Neuron (in vitro differentiated cells): ENCODE measurements around the gene GJB2.
"Not testable (repeated sequence)": the region's sequence is repeated elsewhere in the genome, so short reads cannot be mapped to it uniquely, and the experiment has no call there.

ENCODE experiments used
- H2AFZ ChIP-seq: one replicate; pipeline ENCODE4 v1.6.1; 2013; ENCODE audit warnings: low read depth, mild to moderate bottlenecking, inconsistent platforms, low read length, moderate library complexity
- H3K27me3 ChIP-seq: one replicate; pipeline ENCODE4 v1.6.1; 2013; ENCODE audit warnings: low read length; ENCODE audit not compliant: insufficient read depth
- H3K36me3 ChIP-seq: one replicate; pipeline ENCODE4 v1.6.1; 2013; ENCODE audit warnings: low read length; ENCODE audit not compliant: insufficient read depth
- H3K4me1 ChIP-seq: one replicate; pipeline ENCODE4 v1.6.1; 2013; ENCODE audit warnings: low read length; ENCODE audit not compliant: insufficient read depth
- H3K4me3 ChIP-seq: 2 replicates; pipeline ENCODE4 v1.5.1; 2013; ENCODE audit warnings: mild to moderate bottlenecking, low read length, moderate library complexity
- H3K9me3 ChIP-seq: one replicate; pipeline ENCODE4 v1.6.1; 2013; ENCODE audit warnings: low read length

The GJB2 gene

GRCh38 chr13:20171364-20171763 is 21.4 kb downstream of the GJB2 start:
- Histone ChIP-seq H2AFZ (no peak overlapping the region), H3K4me1 (peaks cover 8% of the 10 kb centered on the region), H3K36me3 (no peaks in the 10 kb centered on the region), H3K4me3 (no peak overlapping the region), H3K9me3 (no peaks in the 10 kb centered on the region), H3K27me3 (peaks cover 51% of the 10 kb centered on the region)

- H3K4me1 ChIP-seq = peaks cover 8% of the 10 kb centered on the region
- no peak overlapping the region for H3K4me3 ChIP-seq
- no peak overlapping the region for H2AFZ ChIP-seq
- no peaks in the 10 kb centered on the region for H3K9me3 ChIP-seq
- no peaks in the 10 kb centered on the region for H3K36me3 ChIP-seq
- peaks cover 49% of the 10 kb centered on the region for H3K27me3 ChIP-seq
These were observed 21.8 kb downstream of the GJB2 start for GRCh38 chr13:20170921-20171320.

- H3K27me3 ChIP-seq = peaks cover 30% of the 10 kb centered on the region
- H3K4me1 ChIP-seq = no peaks in the 10 kb centered on the region
- H2AFZ ChIP-seq = no peak overlapping the region
- no peaks in the 10 kb centered on the region for H3K36me3 ChIP-seq
- H3K4me3 ChIP-seq = no peak overlapping the region
- no peaks in the 10 kb centered on the region for H3K9me3 ChIP-seq
These were observed 24.3 kb downstream of the GJB2 start for GRCh38 chr13:20168396-20168795.

DNA sequence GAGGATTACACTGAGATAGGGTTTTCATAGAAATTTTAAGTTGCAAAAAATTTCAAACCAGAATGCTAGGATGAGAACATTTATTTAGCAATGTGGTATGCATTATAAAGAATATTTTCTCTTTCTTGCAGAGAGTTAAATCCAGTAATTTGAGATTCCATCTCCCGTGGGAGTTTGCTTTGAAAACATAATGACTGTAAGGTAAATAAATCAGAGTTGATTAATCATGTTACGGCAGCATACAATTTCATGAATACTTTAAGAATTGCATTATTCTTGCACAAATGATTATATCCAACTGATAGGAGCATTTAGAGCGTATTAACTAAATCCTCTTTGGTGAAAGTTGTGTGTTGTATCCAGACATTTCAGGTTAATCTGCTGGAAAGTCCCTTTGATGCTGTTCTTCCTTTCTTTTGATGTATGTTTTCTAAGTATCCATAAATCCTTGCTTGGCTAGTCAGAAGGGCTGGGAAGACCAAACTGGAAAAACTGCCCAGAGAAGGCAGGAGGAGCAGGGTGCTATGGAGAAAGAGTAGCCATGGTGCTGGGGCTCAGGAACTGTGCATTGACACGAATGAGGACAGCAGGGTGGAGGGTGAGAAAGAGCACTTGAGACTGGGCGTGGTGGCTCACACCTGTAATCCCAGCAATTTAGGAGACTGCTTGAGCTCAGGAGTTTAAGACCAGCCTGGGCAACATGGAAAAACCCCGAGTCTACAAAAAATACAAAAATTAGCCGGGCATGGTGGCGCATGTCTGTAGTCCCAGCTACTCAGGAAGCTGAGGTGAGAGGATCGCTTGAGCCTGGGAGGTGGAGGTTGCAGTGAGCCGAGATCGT is 27.1 kb downstream of the GJB2 start:
- H3K4me1 ChIP-seq = no peaks in the 10 kb centered on the region
- H3K9me3 ChIP-seq = peaks cover 5% of the 10 kb centered on the region
- H2AFZ ChIP-seq = no peak overlapping the region
- H3K36me3 ChIP-seq = no peaks in the 10 kb centered on the region
- peaks cover 48% of the 10 kb centered on the region for H3K27me3 ChIP-seq
- H3K4me3 ChIP-seq = no peak overlapping the region

GRCh38 chr13:20161951-20162300 is 30.8 kb downstream of the GJB2 start:
- peaks cover 8% of the 10 kb centered on the region for H3K4me1 ChIP-seq
- H3K9me3 ChIP-seq = peaks cover 5% of the 10 kb centered on the region
- no peaks in the 10 kb centered on the region for H3K36me3 ChIP-seq
- H3K27me3 ChIP-seq = peaks cover 62% of the 10 kb centered on the region
- H3K4me3 ChIP-seq = no peak overlapping the region
- peak overlapping the region; percentile 91 for H2AFZ ChIP-seq

DNA sequence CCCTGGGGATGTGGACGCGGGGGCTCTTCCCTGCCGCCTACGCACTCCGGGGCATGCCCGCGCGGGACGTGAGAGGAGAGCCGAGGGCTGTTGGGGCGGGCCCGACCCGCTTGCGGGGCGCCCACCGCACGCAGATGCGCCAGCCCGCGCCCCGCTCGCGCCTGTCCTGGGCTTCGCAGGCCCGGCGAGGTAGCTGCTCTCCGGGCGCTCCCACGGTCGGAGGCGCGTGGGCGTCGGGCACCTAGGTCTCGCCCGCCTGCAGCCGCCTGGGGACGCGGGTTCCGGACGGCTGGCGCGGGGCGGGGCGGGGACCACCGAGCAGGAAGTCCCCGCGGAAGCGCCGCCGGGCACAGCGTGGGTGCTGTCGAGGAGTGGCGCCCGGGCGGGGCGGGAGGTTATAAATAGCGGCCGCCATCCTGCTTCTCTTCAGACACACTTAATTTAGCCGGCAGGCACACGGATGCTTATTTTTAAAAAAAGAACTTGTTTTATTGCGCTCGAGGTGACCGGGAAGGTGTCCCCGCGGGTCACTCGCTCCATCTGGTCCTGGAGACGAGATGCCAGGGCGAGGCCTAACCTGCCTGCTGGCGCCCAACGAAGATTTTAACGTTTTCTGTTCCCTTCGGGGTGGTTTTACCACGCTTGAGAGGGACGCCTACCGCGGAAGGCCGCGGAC is 31.3 kb downstream of the GJB2 start:
- H2AFZ ChIP-seq = peak overlapping the region; percentile 91
- H3K27me3 ChIP-seq = peaks cover 61% of the 10 kb centered on the region
- H3K4me1 ChIP-seq = peaks cover 8% of the 10 kb centered on the region
- H3K4me3 ChIP-seq = peak overlapping the region; percentile 33
- no peaks in the 10 kb centered on the region for H3K36me3 ChIP-seq
- peaks cover 5% of the 10 kb centered on the region for H3K9me3 ChIP-seq

- H3K36me3 ChIP-seq = no peaks in the 10 kb centered on the region
- H3K27me3 ChIP-seq = peaks cover 57% of the 10 kb centered on the region
- peaks cover 8% of the 10 kb centered on the region for H3K4me1 ChIP-seq
- H3K4me3 ChIP-seq = peak within 1 kb of the TSS; percentile 33
- peaks cover 5% of the 10 kb centered on the region for H3K9me3 ChIP-seq
- H2AFZ ChIP-seq = peak within 1 kb of the TSS; percentile 91
These were observed 32.1 kb downstream of the GJB2 start, which contains the start of gene GJA3 for GRCh38 chr13:20160306-20161274. TSS of gene GJA3 (minus strand) at chr13:20161052. CDS start at chr13:20143288, 17,764 bp downstream.

- Histone ChIP-seq H3K27me3 (peaks cover 55% of the 10 kb centered on the region), H2AFZ (peak overlapping the region; percentile 91), H3K4me3 (peak overlapping the region; percentile 33), H3K36me3 (no peaks in the 10 kb centered on the region), H3K9me3 (peaks cover 5% of the 10 kb centered on the region), H3K4me1 (peaks cover 8% of the 10 kb centered on the region)
These were observed 33.0 kb downstream of the GJB2 start for GRCh38 chr13:20159646-20160305.

DNA sequence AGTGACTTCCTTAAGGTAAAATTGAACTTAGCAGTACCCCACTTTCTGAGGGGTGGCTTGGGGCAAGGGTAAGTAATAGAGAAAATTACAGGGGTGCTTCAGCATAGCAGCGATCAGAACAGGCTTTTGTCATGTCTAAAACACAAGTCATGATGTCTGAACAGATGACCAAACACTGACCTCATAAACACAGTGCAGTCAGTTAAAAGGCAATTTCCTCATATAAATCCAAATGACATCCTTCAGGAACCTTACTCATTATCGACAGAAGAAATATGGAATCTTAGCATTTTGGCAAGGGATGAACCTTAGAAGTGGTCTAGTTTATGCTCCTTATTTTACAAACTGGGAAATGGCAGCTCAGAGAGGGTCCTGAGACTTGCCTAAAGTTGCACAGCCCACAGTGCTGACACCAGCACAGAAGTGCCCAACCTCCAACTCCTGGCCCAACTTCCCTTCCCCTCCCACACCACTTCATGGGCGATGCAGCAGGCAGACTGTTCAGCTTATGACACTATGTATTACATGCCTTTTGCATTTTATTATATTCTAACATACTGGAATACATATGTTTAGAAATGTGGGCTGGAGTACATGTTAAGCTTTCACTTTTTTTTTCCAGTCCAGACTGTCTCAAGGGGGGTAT is 35.5 kb downstream of the GJB2 start:
- peaks cover 8% of the 10 kb centered on the region for H3K4me1 ChIP-seq
- H3K27me3 ChIP-seq = peaks cover 50% of the 10 kb centered on the region

DNA sequence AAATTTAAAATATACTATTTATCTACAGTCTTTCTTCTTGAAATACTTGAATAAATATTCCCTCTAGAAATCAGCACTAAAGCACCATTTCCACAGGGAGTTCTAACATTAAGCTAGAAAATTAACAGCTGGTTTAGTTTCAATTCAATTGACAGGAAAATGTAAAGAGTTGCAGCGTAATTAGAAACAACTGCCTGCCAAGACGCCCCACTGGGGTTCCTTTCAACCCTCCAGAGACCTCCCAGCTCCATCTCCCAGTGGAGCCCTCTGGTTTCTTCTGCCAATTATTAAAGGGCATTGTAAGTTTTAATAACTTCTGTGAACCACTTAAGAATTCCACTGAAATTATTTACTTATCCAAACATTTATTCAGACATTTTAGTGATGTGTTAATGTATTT is 36.0 kb downstream of the GJB2 start:
- Histone ChIP-seq H3K4me3 (no peak overlapping the region), H2AFZ (no peak overlapping the region), H3K4me1 (peaks cover 8% of the 10 kb centered on the region), H3K27me3 (peaks cover 44% of the 10 kb centered on the region), H3K9me3 (no peaks in the 10 kb centered on the region), H3K36me3 (no peaks in the 10 kb centered on the region)

More for the DNA sequence above, 35.5 kb downstream of the GJB2 start:
- peaks cover 2% of the 10 kb centered on the region for H3K9me3 ChIP-seq
- H3K36me3 ChIP-seq = no peaks in the 10 kb centered on the region
- no peak overlapping the region for H3K4me3 ChIP-seq
- no peak overlapping the region for H2AFZ ChIP-seq

- H3K9me3 ChIP-seq, H3K36me3 ChIP-seq, H3K4me3 ChIP-seq, H2AFZ ChIP-seq, H3K4me1 ChIP-seq: not testable (repeated sequence)
- peaks cover 24% of the 10 kb centered on the region for H3K27me3 ChIP-seq
These were observed 39.4 kb downstream of the GJB2 start for GRCh38 chr13:20153290-20153689.

GRCh38 chr13:20151612-20152011 is 41.1 kb downstream of the GJB2 start:
- Histone ChIP-seq H3K4me3 (no peak overlapping the region), H2AFZ (no peak overlapping the region), H3K36me3 (no peaks in the 10 kb centered on the region), H3K4me1 (peaks cover 3% of the 10 kb centered on the region), H3K27me3 (peaks cover 20% of the 10 kb centered on the region), H3K9me3 (no peaks in the 10 kb centered on the region)
